ENCODE results near the gene ARHGAP42. TPM values are rescaled to one million over a fixed set of nuclear protein-coding genes. Genes with fewer than 3 reads are reported as not detected.

ARHGAP42 gene
- total RNA-seq, 1 experiment from 2014 or later, result 7.1 TPM

- no TSS peak for BruUV-seq (replicated peaks)
- ATAC-seq (no peak), DNase-seq (ENCODE audit: low read depth, low spot score) (no peak)
- in situ Hi-C loops (cut with HindIII; ENCODE audit: low pct_unique_long_range_greater_than_20kb, low sequenced_read_pairs) (no loop called here), intact Hi-C loops (cut with micrococcal nuclease; ENCODE audit: unreplicated experiment) (no loop called here)
- no peak for TF ChIP-seq SIN3A (IDR thresholded peaks at IDR 0.05; ENCODE audit: borderline replicate concordance, insufficient read depth, low read depth, low read length)
- TF ChIP-seq, protein P1, sequence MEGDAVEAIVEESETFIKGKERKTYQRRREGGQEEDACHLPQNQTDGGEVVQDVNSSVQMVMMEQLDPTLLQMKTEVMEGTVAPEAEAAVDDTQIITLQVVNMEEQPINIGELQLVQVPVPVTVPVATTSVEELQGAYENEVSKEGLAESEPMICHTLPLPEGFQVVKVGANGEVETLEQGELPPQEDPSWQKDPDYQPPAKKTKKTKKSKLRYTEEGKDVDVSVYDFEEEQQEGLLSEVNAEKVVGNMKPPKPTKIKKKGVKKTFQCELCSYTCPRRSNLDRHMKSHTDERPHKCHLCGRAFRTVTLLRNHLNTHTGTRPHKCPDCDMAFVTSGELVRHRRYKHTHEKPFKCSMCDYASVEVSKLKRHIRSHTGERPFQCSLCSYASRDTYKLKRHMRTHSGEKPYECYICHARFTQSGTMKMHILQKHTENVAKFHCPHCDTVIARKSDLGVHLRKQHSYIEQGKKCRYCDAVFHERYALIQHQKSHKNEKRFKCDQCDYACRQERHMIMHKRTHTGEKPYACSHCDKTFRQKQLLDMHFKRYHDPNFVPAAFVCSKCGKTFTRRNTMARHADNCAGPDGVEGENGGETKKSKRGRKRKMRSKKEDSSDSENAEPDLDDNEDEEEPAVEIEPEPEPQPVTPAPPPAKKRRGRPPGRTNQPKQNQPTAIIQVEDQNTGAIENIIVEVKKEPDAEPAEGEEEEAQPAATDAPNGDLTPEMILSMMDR (IDR thresholded peaks at IDR 0.05), result no peak
- no peak for TF ChIP-seq TCF7L2 (IDR thresholded peaks at IDR 0.05; ENCODE audit: low read depth, low read length)
- TF ChIP-seq POLR2AphosphoS5 (IDR thresholded peaks at IDR 0.05; ENCODE audit: low read depth, low read length), result no peak
- Histone ChIP-seq H3K36me3 (ENCODE audit: control insufficient read depth, insufficient read depth, low read length) (no peaks in the 10 kb centered on the region), H3K27ac (ENCODE audit: low read length) (no peak overlapping the region), H3K4me3 (ENCODE audit: low read depth in 2 of 2, low read length in 2 of 2) (no peak overlapping the region), H3K4me1 (ENCODE audit: control insufficient read depth, insufficient read depth, low read length) (no peaks in the 10 kb centered on the region), H3K27me3 (ENCODE audit: control insufficient read depth, insufficient read depth, low read length) (no peaks in the 10 kb centered on the region), H3K9me3 (ENCODE audit: control insufficient read depth, insufficient read depth, low read depth, low read length) (no peaks in the 10 kb centered on the region)
- POLR2A ChIA-PET, result no interaction called here
- CTCF ChIA-PET, result no interaction called here
Observed at GRCh38 chr11:100874203-100874602, 187.1 kb downstream of the ARHGAP42 start.

GRCh38 chr11:100875521-100875869 lies 188.4 kb downstream of the ARHGAP42 start:
- no TSS peak for BruUV-seq (replicated peaks)
- intact Hi-C loops (cut with micrococcal nuclease; ENCODE audit: unreplicated experiment), result no loop called here

More at GRCh38 chr11:100875521-100875869, 188.4 kb downstream of the ARHGAP42 start:
- Histone ChIP-seq H3K27me3 (ENCODE audit: control insufficient read depth, insufficient read depth, low read length) (no peaks in the 10 kb centered on the region), H3K9me3 (ENCODE audit: control insufficient read depth, insufficient read depth, low read depth, low read length) (no peaks in the 10 kb centered on the region), H3K4me1 (ENCODE audit: control insufficient read depth, insufficient read depth, low read length) (no peaks in the 10 kb centered on the region), H3K4me3 (ENCODE audit: low read depth in 2 of 2, low read length in 2 of 2) (no peak overlapping the region), H3K27ac (ENCODE audit: low read length) (no peak overlapping the region), H3K36me3 (ENCODE audit: control insufficient read depth, insufficient read depth, low read length) (no peaks in the 10 kb centered on the region)
- no peak for ATAC-seq
- ChIA-PET CTCF (no interaction called here), POLR2A (no interaction called here)
- DNase-seq (ENCODE audit: low read depth, low spot score), result no peak
- in situ Hi-C loops (cut with HindIII; ENCODE audit: low pct_unique_long_range_greater_than_20kb, low sequenced_read_pairs), result no loop called here
- no peak for TF ChIP-seq SIN3A (IDR thresholded peaks at IDR 0.05; ENCODE audit: borderline replicate concordance, insufficient read depth, low read depth, low read length)
- no peak for TF ChIP-seq REST (IDR thresholded peaks at IDR 0.05; ENCODE audit: insufficient read depth in 1 of 2, low read depth in 2 of 2, low read length in 1 of 2)
- no peak for TF ChIP-seq TCF7L2 (IDR thresholded peaks at IDR 0.05; ENCODE audit: low read depth, low read length)
- TF ChIP-seq, protein P1 (IDR thresholded peaks at IDR 0.05), result no peak
- no peak for TF ChIP-seq POLR2AphosphoS5 (IDR thresholded peaks at IDR 0.05; ENCODE audit: low read depth, low read length)

Measured in Panc1 (cell line).